ENCODE results near the gene MCOLN2.

DNA sequence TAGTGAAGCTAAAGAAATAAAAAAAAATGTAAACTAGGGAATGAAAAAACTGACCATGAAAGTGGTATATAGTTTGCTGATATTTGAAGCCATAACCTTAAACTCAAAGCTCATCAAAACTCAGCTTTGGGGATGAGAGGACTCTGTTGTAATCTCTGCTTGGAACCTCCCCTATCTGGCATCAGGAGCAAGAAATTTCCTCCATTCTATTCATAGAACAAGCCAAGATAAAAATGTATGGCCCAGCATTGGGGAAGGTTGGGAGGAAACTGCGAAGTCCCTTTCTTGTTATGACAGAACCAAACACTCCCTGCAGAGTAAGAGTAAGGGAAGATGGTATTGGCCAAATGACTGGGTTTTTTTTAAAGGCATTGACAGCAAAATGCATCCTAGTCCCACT, 35.6 kb downstream of the MCOLN2 start:
- TF ChIP-seq, protein P1, sequence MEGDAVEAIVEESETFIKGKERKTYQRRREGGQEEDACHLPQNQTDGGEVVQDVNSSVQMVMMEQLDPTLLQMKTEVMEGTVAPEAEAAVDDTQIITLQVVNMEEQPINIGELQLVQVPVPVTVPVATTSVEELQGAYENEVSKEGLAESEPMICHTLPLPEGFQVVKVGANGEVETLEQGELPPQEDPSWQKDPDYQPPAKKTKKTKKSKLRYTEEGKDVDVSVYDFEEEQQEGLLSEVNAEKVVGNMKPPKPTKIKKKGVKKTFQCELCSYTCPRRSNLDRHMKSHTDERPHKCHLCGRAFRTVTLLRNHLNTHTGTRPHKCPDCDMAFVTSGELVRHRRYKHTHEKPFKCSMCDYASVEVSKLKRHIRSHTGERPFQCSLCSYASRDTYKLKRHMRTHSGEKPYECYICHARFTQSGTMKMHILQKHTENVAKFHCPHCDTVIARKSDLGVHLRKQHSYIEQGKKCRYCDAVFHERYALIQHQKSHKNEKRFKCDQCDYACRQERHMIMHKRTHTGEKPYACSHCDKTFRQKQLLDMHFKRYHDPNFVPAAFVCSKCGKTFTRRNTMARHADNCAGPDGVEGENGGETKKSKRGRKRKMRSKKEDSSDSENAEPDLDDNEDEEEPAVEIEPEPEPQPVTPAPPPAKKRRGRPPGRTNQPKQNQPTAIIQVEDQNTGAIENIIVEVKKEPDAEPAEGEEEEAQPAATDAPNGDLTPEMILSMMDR (IDR thresholded peaks at IDR 0.05): no peak
- TF ChIP-seq POLR2A (IDR thresholded peaks at IDR 0.05): no peak
